Measurements from ENCODE around the gene TBC1D14. TPM values are rescaled to one million over a fixed set of nuclear protein-coding genes. Genes with fewer than 3 reads are reported as not detected.

TBC1D14 gene
- total RNA-seq, 1 donor from 2014 or later: 33.1 TPM

- ATAC-seq (ENCODE audit: poor library complexity): no peak
- intact Hi-C loops (cut with DNase I): no loop called here
- DNase-seq: no peak
These were observed 89.8 kb downstream of the TBC1D14 start for GRCh38 chr4:6999172-7000086.

GRCh38 chr4:7000421-7001176 lies 91.0 kb downstream of the TBC1D14 start:
- intact Hi-C loops (cut with DNase I): no loop called here
- no peak for DNase-seq
- ATAC-seq (ENCODE audit: poor library complexity): no peak

DNA sequence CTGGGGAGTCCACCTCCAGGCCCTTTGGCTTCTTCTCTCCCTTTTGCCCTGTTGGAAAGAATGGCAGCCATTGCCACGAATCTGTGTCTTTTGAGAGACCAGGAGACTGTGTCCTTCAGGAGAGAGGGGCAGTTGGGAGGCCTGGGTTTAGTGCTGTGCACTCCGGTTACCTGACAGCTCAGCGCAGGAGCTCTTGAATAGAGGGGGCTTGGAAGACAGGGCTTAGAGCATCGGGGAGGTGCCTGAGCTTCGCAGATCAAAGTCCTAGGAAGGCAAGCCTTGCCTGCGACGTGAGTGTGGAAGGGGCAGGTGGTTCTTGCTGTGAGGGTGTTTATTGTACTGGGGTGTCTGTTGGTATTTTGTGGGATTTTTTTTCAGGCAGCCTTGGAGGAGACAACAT lies 91.6 kb downstream of the TBC1D14 start:
- DNase-seq (no peak), ATAC-seq (ENCODE audit: poor library complexity) (no peak)
- intact Hi-C loops (cut with DNase I): no loop called here

- intact Hi-C loops (cut with DNase I): no loop called here
- ATAC-seq (ENCODE audit: poor library complexity) (no peak), DNase-seq (no peak)
These were observed 92.7 kb downstream of the TBC1D14 start for GRCh38 chr4:7002336-7002735.

- intact Hi-C loops (cut with DNase I): no loop called here
- DNase-seq (no peak), ATAC-seq (ENCODE audit: poor library complexity) (no peak)
These were observed 93.7 kb downstream of the TBC1D14 start for GRCh38 chr4:7003176-7003878.

DNA sequence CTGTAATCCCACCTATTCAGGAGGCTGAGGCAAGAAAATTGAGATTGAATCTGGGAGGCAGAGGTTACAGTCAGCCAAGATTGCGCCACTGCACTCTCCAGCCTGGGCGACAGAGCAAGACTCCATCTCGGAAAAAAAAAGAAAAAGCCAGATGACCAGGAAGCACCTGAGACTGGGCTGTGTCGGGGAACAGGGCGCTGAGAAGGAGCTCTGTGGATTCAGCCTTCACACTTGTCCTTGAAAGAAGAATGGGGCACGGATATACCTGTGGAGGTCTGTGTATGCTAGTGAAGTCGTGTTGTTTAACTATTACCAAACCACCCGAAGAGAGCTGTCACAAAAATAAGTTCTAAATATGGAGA lies 94.2 kb downstream of the TBC1D14 start:
- DNase-seq (no peak), ATAC-seq (ENCODE audit: poor library complexity) (no peak)
- intact Hi-C loops (cut with DNase I): no loop called here

GRCh38 chr4:7004331-7004730 lies 94.7 kb downstream of the TBC1D14 start:
- intact Hi-C loops (cut with DNase I): no loop called here
- no peak for ATAC-seq (ENCODE audit: poor library complexity)

DNA sequence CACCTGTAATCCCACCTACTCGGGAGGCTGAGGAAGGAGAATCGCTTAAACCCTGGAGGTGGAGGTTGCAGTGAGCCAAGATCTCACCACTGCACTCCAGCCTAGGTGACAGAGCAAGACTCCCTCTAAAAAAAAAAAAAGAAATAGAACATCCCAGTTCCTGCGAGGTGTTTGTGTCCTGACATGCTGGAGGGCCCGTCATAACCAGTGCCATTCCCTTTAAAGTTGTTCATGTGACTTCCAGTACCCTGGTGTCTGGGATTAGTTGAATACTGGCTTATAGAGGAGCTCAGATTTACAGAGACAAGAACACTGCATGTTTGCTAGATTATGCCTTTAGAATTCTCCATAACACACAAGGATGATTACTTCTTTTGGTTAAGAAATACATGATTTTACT lies 95.9 kb downstream of the TBC1D14 start:
- no peak for ATAC-seq (ENCODE audit: poor library complexity)
- DNase-seq: no peak
- intact Hi-C loops (cut with DNase I): no loop called here

More at GRCh38 chr4:7004331-7004730, 94.7 kb downstream of the TBC1D14 start:
- no peak for DNase-seq

DNA sequence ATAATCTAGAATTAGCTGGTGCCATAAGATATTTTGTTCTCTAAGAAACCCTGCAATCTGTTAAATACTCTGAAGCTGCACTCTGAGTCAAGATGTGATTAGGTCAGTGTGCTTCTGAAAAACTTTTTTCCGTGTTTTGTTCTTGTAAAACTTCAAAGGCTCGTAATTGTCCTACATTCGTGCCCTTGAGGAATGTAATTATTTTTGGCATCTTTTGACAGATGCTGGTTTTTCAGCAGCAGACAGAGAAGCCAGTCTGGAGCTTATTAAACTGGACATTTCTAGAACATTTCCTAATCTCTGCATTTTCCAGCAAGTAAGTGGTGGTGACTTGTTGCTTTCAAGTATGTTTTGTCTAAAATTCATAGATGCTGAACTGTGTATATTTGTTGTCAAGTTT lies 96.8 kb downstream of the TBC1D14 start:
- no peak for DNase-seq
- no peak for ATAC-seq (ENCODE audit: poor library complexity)
- intact Hi-C loops (cut with DNase I): no loop called here

- intact Hi-C loops (cut with DNase I): no loop called here
- ATAC-seq (ENCODE audit: poor library complexity): no peak
- DNase-seq: no peak
These were observed 97.7 kb downstream of the TBC1D14 start for GRCh38 chr4:7007142-7007907.

- intact Hi-C loops (cut with DNase I): no loop called here
- DNase-seq (no peak), ATAC-seq (ENCODE audit: poor library complexity) (no peak)
These were observed 98.3 kb downstream of the TBC1D14 start for GRCh38 chr4:7007944-7008343.

- intact Hi-C loops (cut with DNase I): no loop called here
- DNase-seq: no peak
- ATAC-seq (ENCODE audit: poor library complexity): peak; percentile 76
These were observed 99.9 kb downstream of the TBC1D14 start for GRCh38 chr4:7009564-7009963.

DNA sequence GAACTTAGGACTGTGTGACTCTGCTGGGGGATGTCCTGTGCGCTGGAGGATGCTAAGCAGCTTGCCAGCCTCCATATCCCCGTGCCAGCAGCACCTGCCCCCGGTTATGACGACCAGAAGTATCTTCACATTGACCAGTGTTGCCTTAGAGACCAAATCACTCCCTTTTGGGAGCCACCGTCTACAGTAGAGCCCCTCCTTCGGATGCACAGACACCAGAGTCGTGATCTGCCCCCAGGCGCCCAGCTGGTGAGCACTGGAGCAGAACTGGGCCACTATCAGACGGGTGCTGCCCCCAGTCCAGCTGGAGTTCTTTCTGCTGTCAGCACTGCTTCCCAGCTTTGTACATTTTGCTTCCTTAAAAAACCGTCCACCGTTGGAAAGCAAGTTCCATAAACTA lies 103.5 kb downstream of the TBC1D14 start:
- intact Hi-C loops (cut with DNase I): no loop called here
- DNase-seq (no peak), ATAC-seq (ENCODE audit: poor library complexity) (no peak)

- DNase-seq (no peak), ATAC-seq (ENCODE audit: poor library complexity) (no peak)
- intact Hi-C loops (cut with DNase I): no loop called here
These were observed 105.2 kb downstream of the TBC1D14 start for GRCh38 chr4:7014815-7015214.

- intact Hi-C loops (cut with DNase I): no loop called here
- ATAC-seq (ENCODE audit: poor library complexity) (no peak), DNase-seq (no peak)
These were observed 105.9 kb downstream of the TBC1D14 start for GRCh38 chr4:7015383-7016035.

DNA sequence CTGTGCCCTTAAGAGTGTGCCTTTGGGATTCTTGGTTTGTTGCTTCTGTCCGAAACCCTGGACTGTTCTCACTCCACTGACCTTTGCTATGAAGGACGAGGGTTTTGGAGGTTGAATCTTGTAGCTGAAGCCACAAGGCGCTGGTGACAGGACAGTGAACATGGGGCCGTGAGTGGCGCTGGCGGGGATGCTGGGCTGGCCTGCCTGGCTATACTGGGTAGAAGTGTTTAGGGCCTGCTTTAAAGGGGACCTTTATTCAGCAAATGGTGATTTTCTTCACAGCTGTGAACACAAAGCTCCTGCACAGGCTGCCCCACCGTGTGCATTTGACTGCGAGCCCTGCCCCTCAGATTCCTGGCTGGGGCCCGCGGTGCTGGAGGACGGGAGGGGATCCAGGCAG lies 106.5 kb downstream of the TBC1D14 start:
- DNase-seq: no peak
- no peak for ATAC-seq (ENCODE audit: poor library complexity)
- intact Hi-C loops (cut with DNase I): no loop called here

GRCh38 chr4:7016512-7016911 lies 106.9 kb downstream of the TBC1D14 start:
- DNase-seq: no peak
- ATAC-seq (ENCODE audit: poor library complexity): no peak
- intact Hi-C loops (cut with DNase I): no loop called here

DNA sequence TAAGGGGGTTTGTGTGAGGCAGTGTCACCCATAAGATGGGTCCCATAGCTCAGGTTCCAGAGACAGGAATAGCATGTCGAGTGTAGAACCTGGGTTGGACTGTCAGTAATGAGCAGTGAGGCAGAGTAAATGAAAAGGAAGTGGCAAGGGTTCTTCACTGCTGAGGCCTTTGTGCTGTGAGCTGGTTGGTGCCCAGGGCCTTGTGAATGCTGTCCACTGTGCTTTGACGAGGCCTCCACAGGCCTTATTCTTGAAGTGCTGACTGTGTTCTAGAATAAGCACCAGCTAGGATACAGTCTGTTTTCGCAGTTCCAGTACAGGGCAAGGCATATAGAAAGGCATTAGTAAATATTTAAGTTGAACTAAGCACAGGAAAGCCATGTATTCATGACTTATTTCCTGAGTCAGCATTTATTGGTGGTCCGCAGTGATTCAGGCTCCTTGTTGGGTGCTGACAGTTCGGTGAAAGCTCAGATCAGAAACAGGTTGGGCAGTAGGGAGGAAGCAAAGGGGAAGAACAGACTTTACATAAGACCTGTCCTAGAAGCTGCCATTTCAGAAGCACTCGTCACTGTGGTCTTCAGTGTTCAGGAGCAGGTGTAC lies 107.9 kb downstream of the TBC1D14 start:
- no peak for DNase-seq
- ATAC-seq (ENCODE audit: poor library complexity): no peak
- intact Hi-C loops (cut with DNase I): no loop called here
